Measurements from ENCODE around the gene RERE. TPM values are rescaled to one million over a fixed set of nuclear protein-coding genes. Genes with fewer than 3 reads are reported as not detected.

Gene RERE
- total RNA-seq, 1 experiment from 2014 or later, result 73.4 TPM

DNA sequence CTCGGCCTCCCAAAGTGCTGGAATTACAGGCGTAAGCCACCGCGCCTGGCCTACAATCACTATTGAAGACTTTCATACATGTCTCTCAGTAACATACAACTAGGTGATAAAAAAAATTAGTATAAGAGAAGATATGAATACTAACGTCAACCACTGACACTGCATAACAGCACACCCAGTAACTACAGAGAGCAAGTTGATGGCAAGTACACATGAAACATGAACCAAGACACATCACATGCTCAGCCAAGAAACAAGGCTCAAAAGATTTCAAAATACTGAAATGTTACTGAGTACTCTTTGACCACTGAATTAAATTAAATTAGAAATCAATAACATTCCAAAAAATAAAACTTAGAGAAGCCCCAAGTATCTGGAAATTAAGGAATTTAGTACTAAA is 331.4 kb downstream of the RERE start:
- TF ChIP-seq EZH2 (IDR thresholded peaks at IDR 0.05; ENCODE audit: low read depth), result no peak
- TF ChIP-seq, protein P1, sequence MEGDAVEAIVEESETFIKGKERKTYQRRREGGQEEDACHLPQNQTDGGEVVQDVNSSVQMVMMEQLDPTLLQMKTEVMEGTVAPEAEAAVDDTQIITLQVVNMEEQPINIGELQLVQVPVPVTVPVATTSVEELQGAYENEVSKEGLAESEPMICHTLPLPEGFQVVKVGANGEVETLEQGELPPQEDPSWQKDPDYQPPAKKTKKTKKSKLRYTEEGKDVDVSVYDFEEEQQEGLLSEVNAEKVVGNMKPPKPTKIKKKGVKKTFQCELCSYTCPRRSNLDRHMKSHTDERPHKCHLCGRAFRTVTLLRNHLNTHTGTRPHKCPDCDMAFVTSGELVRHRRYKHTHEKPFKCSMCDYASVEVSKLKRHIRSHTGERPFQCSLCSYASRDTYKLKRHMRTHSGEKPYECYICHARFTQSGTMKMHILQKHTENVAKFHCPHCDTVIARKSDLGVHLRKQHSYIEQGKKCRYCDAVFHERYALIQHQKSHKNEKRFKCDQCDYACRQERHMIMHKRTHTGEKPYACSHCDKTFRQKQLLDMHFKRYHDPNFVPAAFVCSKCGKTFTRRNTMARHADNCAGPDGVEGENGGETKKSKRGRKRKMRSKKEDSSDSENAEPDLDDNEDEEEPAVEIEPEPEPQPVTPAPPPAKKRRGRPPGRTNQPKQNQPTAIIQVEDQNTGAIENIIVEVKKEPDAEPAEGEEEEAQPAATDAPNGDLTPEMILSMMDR (conservative IDR thresholded peaks at IDR 0.05), result no peak
- ChIA-PET CTCF (no interaction called here), POLR2A (ENCODE audit: unreplicated experiment) (no interaction called here)
- Histone ChIP-seq H3K36me3 (ENCODE audit: low read depth) (0 out of 2 replicates have a peak, but pooled peaks cover 3% of the 10 kb centered on the region), H3K4me3 (no peak overlapping the region), H3K27me3 (ENCODE audit: insufficient read depth, low read depth) (no peaks in the 10 kb centered on the region), H2AFZ (no peak overlapping the region), H3K9me2 (ENCODE audit: insufficient read depth) (no peaks in the 10 kb centered on the region), H3K4me2 (no peak overlapping the region), H3K79me2 (ENCODE audit: low read depth) (no peaks in the 10 kb centered on the region), H3K9me3 (ENCODE audit: insufficient read depth, low read depth) (no peaks in the 10 kb centered on the region), H3F3A (ENCODE audit: insufficient read depth, low read depth) (no peaks in the 10 kb centered on the region), H3K4me1 (replicated peaks; ENCODE audit: insufficient read depth) (no peaks in the 10 kb centered on the region; the same call in 1 of the 2 replicates), H3K27ac (no peak overlapping the region), H4K20me1 (ENCODE audit: insufficient read depth) (no peaks in the 10 kb centered on the region)
- no peak for DNase-seq
- BruUV-seq (replicated peaks), result no TSS peak
- intact Hi-C loops (cut with micrococcal nuclease; ENCODE audit: unreplicated experiment), result no loop called here

DNA sequence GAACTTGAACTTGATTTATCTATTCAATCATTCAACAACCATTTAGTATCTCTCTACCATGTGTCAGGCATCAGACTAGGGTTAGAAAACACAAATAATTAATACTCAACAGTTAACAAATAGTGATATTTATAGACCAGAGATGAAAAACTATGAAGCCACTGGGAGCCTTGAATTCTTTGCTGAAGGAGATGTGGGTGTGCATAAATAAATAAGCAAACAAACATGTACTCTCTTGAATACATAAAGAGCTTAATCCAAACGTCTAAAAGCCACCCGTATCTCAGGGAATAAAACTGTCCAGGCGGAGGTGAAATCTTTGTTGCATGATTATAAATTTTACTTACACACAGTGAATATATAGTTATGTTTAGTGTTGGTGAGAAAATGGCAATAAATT is 333.9 kb downstream of the RERE start:
- Histone ChIP-seq H3K27me3 (ENCODE audit: insufficient read depth, low read depth) (no peaks in the 10 kb centered on the region), H3K4me3 (no peak overlapping the region), H3K4me1 (replicated peaks; ENCODE audit: insufficient read depth) (no peaks in the 10 kb centered on the region), H2AFZ (no peak overlapping the region), H4K20me1 (ENCODE audit: insufficient read depth) (no peaks in the 10 kb centered on the region), H3K27ac (no peak overlapping the region), H3K4me2 (no peak overlapping the region), H3F3A (ENCODE audit: insufficient read depth, low read depth) (no peaks in the 10 kb centered on the region), H3K36me3 (ENCODE audit: low read depth) (0 out of 2 replicates have a peak, but pooled peaks cover 3% of the 10 kb centered on the region), H3K9me2 (ENCODE audit: insufficient read depth) (no peaks in the 10 kb centered on the region), H3K9me3 (ENCODE audit: insufficient read depth, low read depth) (no peaks in the 10 kb centered on the region), H3K79me2 (ENCODE audit: low read depth) (no peaks in the 10 kb centered on the region)
- no peak for DNase-seq
- ChIA-PET CTCF (no interaction called here), POLR2A (ENCODE audit: unreplicated experiment) (interaction anchor here (0.6 kb wide), 1 partner anchor 40 kb away, joined by 8 read pairs; no protein-coding TSS in a partner anchor)
- no TSS peak for BruUV-seq (replicated peaks)
- intact Hi-C loops (cut with micrococcal nuclease; ENCODE audit: unreplicated experiment), result no loop called here
- no peak for TF ChIP-seq EZH2 (IDR thresholded peaks at IDR 0.05; ENCODE audit: low read depth)
- TF ChIP-seq, protein P1 (conservative IDR thresholded peaks at IDR 0.05), result no peak

DNA sequence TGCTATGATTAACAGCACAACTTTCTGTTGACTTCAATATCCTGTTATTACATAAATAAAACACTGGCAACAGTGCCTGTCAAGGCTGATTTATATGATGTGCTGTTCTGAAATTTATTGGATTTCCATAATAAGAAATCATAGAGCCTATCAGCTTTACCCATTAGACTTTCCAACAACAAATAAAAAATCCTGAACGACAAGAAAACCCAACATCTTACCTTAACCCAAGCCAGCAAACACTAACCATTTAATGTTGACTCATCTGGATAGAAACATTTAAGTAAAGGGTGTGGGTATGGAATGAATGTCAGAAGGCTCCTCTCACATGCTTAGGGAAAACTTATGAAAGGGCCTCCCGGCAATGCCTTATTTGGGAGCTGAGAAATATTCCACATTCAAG is 334.5 kb downstream of the RERE start:
- no peak overlapping the region for H3K27ac ChIP-seq
- no peaks in the 10 kb centered on the region for H3K9me2 ChIP-seq (ENCODE audit: insufficient read depth)
- H3K36me3 ChIP-seq (ENCODE audit: low read depth), result 0 out of 2 replicates have a peak, but pooled peaks cover 3% of the 10 kb centered on the region
- intact Hi-C loops (cut with micrococcal nuclease; ENCODE audit: unreplicated experiment), result no loop called here
- BruUV-seq (replicated peaks), result no TSS peak
- no peak for DNase-seq
- H3F3A ChIP-seq (ENCODE audit: insufficient read depth, low read depth), result no peaks in the 10 kb centered on the region
- no peak overlapping the region for H3K4me2 ChIP-seq
- H3K27me3 ChIP-seq (ENCODE audit: insufficient read depth, low read depth), result no peaks in the 10 kb centered on the region
- CTCF ChIA-PET, result interaction anchor here (0.7 kb wide), 1 partner anchor 126 kb away, joined by 14 read pairs; no protein-coding TSS in a partner anchor
- no peaks in the 10 kb centered on the region for H3K4me1 ChIP-seq (replicated peaks; ENCODE audit: insufficient read depth)
- no peak for TF ChIP-seq EZH2 (IDR thresholded peaks at IDR 0.05; ENCODE audit: low read depth)
- TF ChIP-seq, protein P1 (conservative IDR thresholded peaks at IDR 0.05), result no peak
- H3K9me3 ChIP-seq (ENCODE audit: insufficient read depth, low read depth), result no peaks in the 10 kb centered on the region
- no peaks in the 10 kb centered on the region for H4K20me1 ChIP-seq (ENCODE audit: insufficient read depth)
- no peak overlapping the region for H3K4me3 ChIP-seq
- no peaks in the 10 kb centered on the region for H3K79me2 ChIP-seq (ENCODE audit: low read depth)
- H2AFZ ChIP-seq, result no peak overlapping the region
- POLR2A ChIA-PET (ENCODE audit: unreplicated experiment), result interaction anchor here (0.6 kb wide), 1 partner anchor 387 kb away, joined by 4 read pairs; no protein-coding TSS in a partner anchor

Measured in PC-9 (cell line).